A673 (cell line): ENCODE data around the gene PRTN3. TPM values are rescaled to one million over a fixed set of nuclear protein-coding genes. Genes with fewer than 3 reads are reported as not detected.

Experiments
- BruUV-seq: library from RNA; stranded (reverse); fragments of 400-500 nt; replicated peaks from 2 replicates; lab custom pipeline; 2021; lab: Mats Ljungman, UMichigan
- CTCF ChIA-PET: fragments of 300-600 bp; sonication (Branson Sonifier 250); formaldehyde crosslinking; loops from one replicate; lab custom pipeline; 2022; ENCODE audit warnings: antibody characterized with exemption; lab: Charles Lee
- POLR2A ChIA-PET: fragments of 300-600 bp; sonication (Branson Sonifier 250); formaldehyde crosslinking; loops from one replicate; lab custom pipeline; 2022; ENCODE audit warnings: antibody characterized with exemption; ENCODE audit not compliant: low non-redundant PET; lab: Charles Lee
- DNase-seq: peaks from one replicate; pipeline ENCODE4 v3.0.0-alpha.2; 2015; ENCODE audit warnings: low spot score
- H3K27ac ChIP-seq: fragments of 200-600 bp; sonication (generic); 2 replicates; pipeline ENCODE4 v1.5.1; 2016; ENCODE audit warnings: mixed run types, low read depth, mild to moderate bottlenecking, mixed read lengths, antibody characterized with exemption, low read length; ENCODE audit not compliant: poor library complexity, severe bottlenecking
- H3K27me3 ChIP-seq: fragments of 200-600 bp; sonication (generic); replicated peaks from 2 replicates; pipeline ENCODE4 v1.6.1; 2017; ENCODE audit warnings: mixed run types, low read depth, mild to moderate bottlenecking, mixed read lengths, antibody characterized with exemption, low read length; ENCODE audit not compliant: insufficient read depth, poor library complexity
- H3K36me3 ChIP-seq: fragments of 200-600 bp; sonication (generic); 2 replicates; pipeline ENCODE4 v1.6.1; 2016; ENCODE audit warnings: mixed run types, mild to moderate bottlenecking, mixed read lengths, antibody characterized with exemption, low read length; ENCODE audit not compliant: insufficient read depth, poor library complexity, severe bottlenecking
- H3K4me1 ChIP-seq: fragments of 200-600 bp; sonication (generic); 2 replicates; pipeline ENCODE4 v1.6.1; 2017; ENCODE audit warnings: mixed run types, mild to moderate bottlenecking, mixed read lengths, antibody characterized with exemption, low read length; ENCODE audit not compliant: insufficient read depth, poor library complexity, severe bottlenecking
- H3K4me3 ChIP-seq: fragments of 200-600 bp; sonication (generic); 2 replicates; pipeline ENCODE4 v1.5.1; 2016; ENCODE audit warnings: low read depth, mixed run types, mild to moderate bottlenecking, mixed read lengths, low read length; ENCODE audit not compliant: poor library complexity, severe bottlenecking
- H3K9me3 ChIP-seq: fragments of 200-600 bp; sonication (generic); 2 replicates; pipeline ENCODE4 v1.6.1; 2016; ENCODE audit warnings: mixed run types, low read depth, mild to moderate bottlenecking, mixed read lengths, antibody characterized with exemption, low read length; ENCODE audit not compliant: poor library complexity, severe bottlenecking
- CTCF ChIP-seq: fragments of 300-800, 200-600 bp; sonication (generic); conservative IDR thresholded peaks from 2 replicates; pipeline ENCODE4 v1.5.1; 2017; ENCODE audit warnings: low read depth, mild to moderate bottlenecking, antibody characterized with exemption, low read length, moderate library complexity, mixed read lengths
- EZH2 ChIP-seq: fragments of 200-600 bp; sonication (generic); IDR thresholded peaks from 2 replicates; pipeline ENCODE4 v1.6.1; 2017; ENCODE audit warnings: borderline replicate concordance, low read depth, mild to moderate bottlenecking, mixed read lengths, antibody characterized with exemption, low read length; ENCODE audit not compliant: poor library complexity, severe bottlenecking
- intact Hi-C: fragments of 100-400 bp; cut with micrococcal nuclease; formaldehyde crosslinking; loops from one replicate; pipeline ENCODE4 v1.10.0; 2022; ENCODE audit not compliant: unreplicated experiment
- total RNA-seq: library from RNA; stranded (reverse); gene quantifications from 2 replicates; pipeline ENCODE4 v1.2.3, GENCODE V29; 2021

The PRTN3 gene
- total RNA-seq, 1 experiment from 2014 or later = not detected

- Histone ChIP-seq H3K27ac (no peak overlapping the region), H3K4me1 (peaks cover 7% of the 10 kb centered on the region), H3K9me3 (no peaks in the 10 kb centered on the region), H3K4me3 (no peak overlapping the region), H3K27me3 (no peaks in the 10 kb centered on the region), H3K36me3 (no peaks in the 10 kb centered on the region)
- TF ChIP-seq CTCF (no peak), EZH2 (no peak)
- no TSS peak for BruUV-seq
- ChIA-PET POLR2A (interaction anchor here (0.5 kb wide), 1 partner anchor 190 kb away, joined by 3 read pairs; no protein-coding TSS in a partner anchor), CTCF (no interaction called here)
- DNase-seq = no peak
- intact Hi-C loops = no loop called here
Measured at GRCh38 chr19:792306-792885, 48.4 kb upstream of the PRTN3 start.

DNA sequence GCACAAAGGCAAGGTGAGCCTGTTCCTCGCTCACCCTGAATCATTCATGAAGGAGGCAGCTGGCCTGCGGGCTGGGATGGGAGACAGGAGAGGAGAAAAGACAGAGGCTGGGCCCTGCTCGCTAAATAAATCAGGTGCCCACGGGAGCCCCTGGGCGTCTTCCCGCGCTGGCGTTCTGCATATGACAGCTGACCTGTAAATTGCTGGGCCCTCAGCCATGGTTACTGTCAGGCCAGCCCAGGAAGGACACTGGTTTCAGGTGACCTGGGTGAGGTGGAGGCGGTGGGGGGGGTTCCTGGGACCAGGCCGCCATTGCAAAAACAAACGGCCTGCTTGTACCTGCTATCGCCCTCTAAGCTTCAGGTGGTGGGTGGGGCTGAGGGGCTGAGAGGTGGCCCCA, 47.0 kb upstream of the PRTN3 start:
- BruUV-seq = no TSS peak
- TF ChIP-seq CTCF = no peak
- no peak for TF ChIP-seq EZH2
- H3K27ac ChIP-seq = no peak overlapping the region
- H3K36me3 ChIP-seq = peaks cover 6% of the 10 kb centered on the region
- intact Hi-C loops = no loop called here
- POLR2A ChIA-PET = interaction anchor here (0.6 kb wide), 1 partner anchor 9 kb away, joined by 3 read pairs; no protein-coding TSS in a partner anchor
- no peaks in the 10 kb centered on the region for H3K9me3 ChIP-seq
- peaks cover 8% of the 10 kb centered on the region for H3K4me1 ChIP-seq
- CTCF ChIA-PET = no interaction called here
- no peak overlapping the region for H3K4me3 ChIP-seq
- no peak for DNase-seq
- H3K27me3 ChIP-seq = no peaks in the 10 kb centered on the region

GRCh38 chr19:795073-795611, 45.7 kb upstream of the PRTN3 start:
- TF ChIP-seq EZH2 (no peak), CTCF (no peak)
- no peak for DNase-seq
- intact Hi-C loops = no loop called here
- Histone ChIP-seq H3K4me3 (no peak overlapping the region), H3K27me3 (no peaks in the 10 kb centered on the region), H3K27ac (no peak overlapping the region), H3K4me1 (peaks cover 22% of the 10 kb centered on the region), H3K9me3 (no peaks in the 10 kb centered on the region), H3K36me3 (peaks cover 18% of the 10 kb centered on the region)
- no TSS peak for BruUV-seq
- ChIA-PET POLR2A (no interaction called here), CTCF (no interaction called here)
